Neuronal stem cell (in vitro differentiated cells): ENCODE results near the gene NAALADL1.

Source experiments
- DNase-seq: peaks from one replicate; pipeline ENCODE4 v3.0.0-alpha.2; 2013; ENCODE audit warnings: low spot score
- H2AFZ ChIP-seq: one replicate; pipeline ENCODE4 v1.6.1; 2013; ENCODE audit warnings: mild to moderate bottlenecking, low read length, inconsistent platforms
- H2AK5ac ChIP-seq: 2 replicates; pipeline ENCODE4 v1.6.1; 2013; ENCODE audit warnings: low read depth, mild to moderate bottlenecking, inconsistent platforms, low read length, moderate library complexity, mixed read lengths
- H2BK120ac ChIP-seq: 2 replicates; pipeline ENCODE4 v1.6.1; 2013; ENCODE audit warnings: low read depth, mild to moderate bottlenecking, inconsistent platforms, low read length, moderate library complexity, mixed read lengths
- H2BK12ac ChIP-seq: one replicate; pipeline ENCODE4 v1.6.1; 2013; ENCODE audit warnings: low read length, inconsistent platforms
- H2BK15ac ChIP-seq: 2 replicates; pipeline ENCODE4 v1.6.1; 2013; ENCODE audit warnings: mild to moderate bottlenecking, low read length, inconsistent platforms, mixed read lengths
- H2BK5ac ChIP-seq: one replicate; pipeline ENCODE4 v1.6.1; 2013; ENCODE audit warnings: inconsistent platforms, mild to moderate bottlenecking, low read length, moderate library complexity
- H3K14ac ChIP-seq: one replicate; pipeline ENCODE4 v1.6.1; 2013; ENCODE audit warnings: low read length, inconsistent platforms
- H3K18ac ChIP-seq: 2 replicates; pipeline ENCODE4 v1.6.1; 2013; ENCODE audit warnings: low read length, inconsistent platforms
- H3K23ac ChIP-seq: 2 replicates; pipeline ENCODE4 v1.6.1; 2013; ENCODE audit warnings: low read depth, mild to moderate bottlenecking, mixed read lengths, low read length, inconsistent platforms; ENCODE audit not compliant: poor library complexity
- H3K27ac ChIP-seq: replicated peaks from 3 replicates; pipeline ENCODE4 v1.5.1; 2013; ENCODE audit warnings: low read length, inconsistent platforms
- H3K27me3 ChIP-seq, 3 experiments: 2 replicates each; pipeline ENCODE4 v1.6.1; 2013; ENCODE audit warnings: low read length in 3 of 3, mild to moderate bottlenecking in 2 of 3, inconsistent platforms in 1 of 3, low read depth in 1 of 3, mixed read lengths in 1 of 3, moderate library complexity in 1 of 3; ENCODE audit not compliant: control insufficient read depth in 3 of 3, insufficient read depth in 3 of 3
- H3K36me3 ChIP-seq, 2 donors: replicated peaks in 1 of 2; 2 replicates each; pipeline ENCODE4 v1.6.1; 2013; ENCODE audit warnings: low read length in 2 of 2; ENCODE audit not compliant: control insufficient read depth in 2 of 2, insufficient read depth in 2 of 2
- H3K4ac ChIP-seq: 2 replicates; pipeline ENCODE4 v1.6.1; 2013; ENCODE audit warnings: inconsistent platforms, mild to moderate bottlenecking, low read length, moderate library complexity
- H3K4me1 ChIP-seq, 2 donors: 1 replicate in 1 of 2; 2 replicates in 1 of 2; pipeline ENCODE4 v1.6.1; 2013; ENCODE audit warnings: low read length in 2 of 2, low read depth in 1 of 2; ENCODE audit not compliant: control insufficient read depth in 2 of 2, insufficient read depth in 1 of 2
- H3K4me2 ChIP-seq: one replicate; pipeline ENCODE4 v1.6.1; 2013; ENCODE audit warnings: mild to moderate bottlenecking, low read length, inconsistent platforms; ENCODE audit not compliant: insufficient read depth, poor library complexity, severe bottlenecking
- H3K4me3 ChIP-seq, 2 donors: 2 replicates each; pipeline ENCODE4 v1.5.1; 2013; ENCODE audit warnings: low read length in 2 of 2, mild to moderate bottlenecking in 2 of 2, inconsistent platforms in 1 of 2, moderate library complexity in 1 of 2
- H3K79me1 ChIP-seq: one replicate; pipeline ENCODE4 v1.6.1; 2013; ENCODE audit warnings: low read depth, mild to moderate bottlenecking, inconsistent platforms, low read length, moderate library complexity
- H3K9ac ChIP-seq: one replicate; pipeline ENCODE4 v1.6.1; 2013; ENCODE audit warnings: mild to moderate bottlenecking, low read depth, low read length, inconsistent platforms; ENCODE audit not compliant: poor library complexity
- H3K9me3 ChIP-seq, 2 donors: replicated peaks in 1 of 2; 2 replicates each; pipeline versions ENCODE3 to v1.6.1; 2013; ENCODE audit warnings: low read length in 2 of 2, mild to moderate bottlenecking in 2 of 2, inconsistent platforms in 1 of 2, low read depth in 1 of 2, mixed read lengths in 1 of 2, moderate library complexity in 1 of 2; ENCODE audit not compliant: control insufficient read depth in 2 of 2, insufficient read depth in 1 of 2
- H4K8ac ChIP-seq: one replicate; pipeline ENCODE4 v1.6.1; 2013; ENCODE audit warnings: low read depth, mild to moderate bottlenecking, inconsistent platforms, low read length, moderate library complexity
- H4K91ac ChIP-seq: one replicate; pipeline ENCODE4 v1.6.1; 2013; ENCODE audit warnings: low read length, low read depth, mild to moderate bottlenecking, inconsistent platforms; ENCODE audit not compliant: poor library complexity
- WGBS, 2 donors: extraction: QIAGEN DNeasy Blood & Tissue Kit; methylation state at CpG; one replicate each; pipeline ENCODE4 v1.1.7; 2013; ENCODE audit warnings: missing lambda C conversion rate in 2 of 2, mixed read lengths in 1 of 2; ENCODE audit not compliant: insufficient read length in 2 of 2, insufficient replicate concordance in 1 of 2; ENCODE audit errors: extremely low coverage in 2 of 2; 5-methylcytosine and 5-hydroxymethylcytosine counted together

The NAALADL1 gene

DNA sequence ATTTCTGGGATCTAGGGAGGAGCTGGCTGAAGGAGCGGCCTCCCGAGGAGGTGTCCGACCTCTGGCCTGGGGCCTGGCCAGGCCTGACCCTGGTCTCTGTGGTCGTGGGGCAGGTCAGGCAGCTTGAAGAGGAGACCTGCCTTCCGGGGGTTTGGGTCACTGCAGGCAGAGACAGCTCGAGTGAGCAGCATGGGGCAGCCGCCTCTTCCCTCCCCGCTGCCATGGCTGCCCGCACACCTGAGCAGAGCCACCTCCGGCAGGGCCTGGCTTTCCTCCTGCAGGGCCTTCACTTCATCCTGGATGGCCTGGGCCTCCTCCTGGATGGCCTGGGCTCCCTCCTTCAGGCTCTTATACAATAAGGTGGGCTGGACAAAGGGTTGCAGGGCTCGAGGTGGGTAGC is 8.0 kb upstream of the NAALADL1 start:
- Histone ChIP-seq H3K18ac (peak overlapping the region; percentile 90), H2BK5ac (no peak overlapping the region), H2AK5ac (peak overlapping the region; percentile 91), H2BK15ac (peak overlapping the region; percentile 6), H3K79me1 (no peaks in the 10 kb centered on the region), H3K9me3 (no peaks in the 10 kb centered on the region), H3K4ac (no peak overlapping the region), H4K91ac (no peak overlapping the region), H3K9ac (peak overlapping the region; percentile 80), H3K4me1 (peaks cover 9 to 11% of the 10 kb centered on the region in 2 donors), H3K23ac (peak overlapping the region; percentile 1), H2AFZ (peak overlapping the region; percentile 83), H3K4me2 (no peak overlapping the region), H3K14ac (peak overlapping the region; percentile 78), H2BK12ac (peak overlapping the region; percentile 2), H3K4me3 (no peak overlapping the region), H3K27ac (no peak overlapping the region), H4K8ac (peak overlapping the region; percentile 86), H3K27me3 (no peaks in the 10 kb centered on the region), H3K36me3 (no peaks in the 10 kb centered on the region), H2BK120ac (no peak overlapping the region)
- no CpG with 5 or more reads among the region's 11 CpGs for WGBS, 2 donors
- no peak for DNase-seq

DNA sequence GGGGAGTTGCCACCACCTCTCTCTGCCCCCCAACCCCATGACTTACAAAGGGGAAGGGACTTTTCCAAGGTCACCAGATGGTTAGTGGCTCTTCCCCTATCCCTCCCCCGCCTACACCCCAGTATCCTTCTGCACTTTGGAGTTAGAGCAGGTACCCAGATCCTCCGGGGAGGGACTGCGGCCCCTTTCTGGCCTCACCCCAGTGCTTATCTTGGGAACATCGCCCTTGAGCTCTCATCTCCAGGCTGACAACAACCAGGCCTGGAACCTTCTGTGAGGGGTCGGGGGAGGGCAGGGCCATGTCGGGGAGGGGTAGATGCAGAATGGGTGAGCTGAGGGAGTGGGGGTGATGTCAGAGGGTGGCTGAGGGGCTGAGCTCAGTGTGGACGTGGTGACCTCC is 7.5 kb upstream of the NAALADL1 start:
- no peak overlapping the region for H3K4ac ChIP-seq
- no peak overlapping the region for H4K8ac ChIP-seq
- no peaks in the 10 kb centered on the region for H3K9me3 ChIP-seq
- H2BK5ac ChIP-seq = no peak overlapping the region
- peaks cover 9 to 11% of the 10 kb centered on the region in 2 donors for H3K4me1 ChIP-seq
- no peaks in the 10 kb centered on the region for H3K79me1 ChIP-seq
- no peak overlapping the region for H3K14ac ChIP-seq
- WGBS, 2 donors = no CpG with 5 or more reads among the region's 7 CpGs
- H3K36me3 ChIP-seq = no peaks in the 10 kb centered on the region
- H4K91ac ChIP-seq = no peak overlapping the region
- peak overlapping the region; percentile 91 for H2AK5ac ChIP-seq
- no peak overlapping the region for H3K4me3 ChIP-seq
- no peaks in the 10 kb centered on the region for H3K27me3 ChIP-seq
- H2AFZ ChIP-seq = peak overlapping the region; percentile 83
- H2BK12ac ChIP-seq = no peak overlapping the region
- H3K23ac ChIP-seq = peak overlapping the region; percentile 1
- no peak overlapping the region for H3K18ac ChIP-seq
- peak overlapping the region; percentile 39 for H2BK15ac ChIP-seq
- no peak for DNase-seq
- no peak overlapping the region for H3K27ac ChIP-seq
- H3K4me2 ChIP-seq = no peak overlapping the region
- no peak overlapping the region for H3K9ac ChIP-seq
- H2BK120ac ChIP-seq = no peak overlapping the region

DNA sequence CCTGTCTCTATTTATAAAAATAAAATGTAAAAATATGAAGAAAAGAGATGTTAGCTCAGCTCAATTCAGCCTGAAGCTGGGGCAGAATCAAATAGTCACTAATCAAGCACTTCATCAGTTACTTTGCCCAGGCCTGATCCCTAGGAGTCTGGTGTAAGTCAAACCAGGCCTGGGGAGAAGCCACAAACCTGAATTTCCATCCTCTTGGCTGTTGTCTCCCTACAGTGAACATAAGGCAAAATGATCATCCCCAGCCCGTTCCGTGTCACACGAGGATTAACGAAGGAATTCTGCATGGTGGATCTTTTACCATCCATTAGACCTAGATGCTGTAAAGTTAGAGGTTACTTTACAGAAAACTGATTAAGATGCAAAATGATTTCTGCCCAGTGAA is 6.5 kb upstream of the NAALADL1 start:
- Histone ChIP-seq H3K9me3 (no peaks in the 10 kb centered on the region), H2AFZ (no peak overlapping the region), H4K8ac (no peak overlapping the region), H3K18ac (no peak overlapping the region), H2BK5ac (no peak overlapping the region), H3K9ac (no peak overlapping the region), H3K14ac (no peak overlapping the region), H3K4me3 (no peak overlapping the region), H3K27ac (no peak overlapping the region), H2BK120ac (no peak overlapping the region), H3K36me3 (no peaks in the 10 kb centered on the region), H2BK15ac (no peak overlapping the region), H2BK12ac (no peak overlapping the region), H3K4me2 (no peak overlapping the region), H2AK5ac (no peak overlapping the region), H3K4ac (no peak overlapping the region), H4K91ac (no peak overlapping the region), H3K79me1 (no peaks in the 10 kb centered on the region), H3K27me3 (no peaks in the 10 kb centered on the region), H3K23ac (no peak overlapping the region), H3K4me1 (peaks cover 9 to 11% of the 10 kb centered on the region in 2 donors)
- no CpG with 5 or more reads among the region's 4 CpGs for WGBS, 2 donors
- DNase-seq = no peak

DNA sequence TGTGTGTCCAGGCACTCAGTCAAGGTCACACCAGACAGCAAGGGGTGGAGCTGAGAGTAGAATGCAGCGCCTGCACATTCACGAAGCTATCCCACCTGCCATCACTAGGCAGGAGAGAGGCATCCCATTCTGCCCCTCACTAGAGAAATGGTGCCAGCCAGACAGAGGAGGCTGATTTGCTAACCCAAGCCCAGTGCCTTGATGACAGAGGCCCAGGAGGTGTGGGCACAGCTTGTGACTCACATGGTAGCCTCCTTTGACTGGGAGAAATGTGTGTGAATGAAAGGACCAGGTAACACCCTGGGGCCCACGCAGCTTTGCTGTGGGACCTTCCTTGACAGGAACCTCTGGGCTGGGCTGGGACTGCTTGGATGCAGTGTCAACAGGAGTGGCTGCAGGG is 5.2 kb upstream of the NAALADL1 start:
- H2AK5ac ChIP-seq = no peak overlapping the region
- H3K4me1 ChIP-seq = peaks cover 9 to 11% of the 10 kb centered on the region in 2 donors
- no peaks in the 10 kb centered on the region for H3K79me1 ChIP-seq
- no peak overlapping the region for H3K4ac ChIP-seq
- no peak overlapping the region for H4K8ac ChIP-seq
- H3K27ac ChIP-seq = no peak overlapping the region
- WGBS, 2 donors = no CpG with 5 or more reads among the region's 3 CpGs
- no peak overlapping the region for H3K4me3 ChIP-seq
- no peak overlapping the region for H2AFZ ChIP-seq
- H2BK15ac ChIP-seq = no peak overlapping the region
- DNase-seq = no peak
- no peak overlapping the region for H3K9ac ChIP-seq
- H3K23ac ChIP-seq = no peak overlapping the region
- H2BK5ac ChIP-seq = no peak overlapping the region
- no peak overlapping the region for H4K91ac ChIP-seq
- no peaks in the 10 kb centered on the region for H3K9me3 ChIP-seq
- H3K27me3 ChIP-seq = no peaks in the 10 kb centered on the region
- no peak overlapping the region for H2BK120ac ChIP-seq
- no peak overlapping the region for H3K4me2 ChIP-seq
- H2BK12ac ChIP-seq = no peak overlapping the region
- H3K36me3 ChIP-seq = no peaks in the 10 kb centered on the region
- H3K18ac ChIP-seq = peak overlapping the region; percentile 9
- H3K14ac ChIP-seq = no peak overlapping the region
